HEK293 (cell line): ENCODE measurements around the gene APOBEC4.

Source experiments
- CTCF ChIA-PET: fragments of 350-600 bp; formaldehyde crosslinking; extraction: SDS; loops from one replicate; lab custom pipeline; 2021; ENCODE audit warnings: antibody characterized with exemption; lab: Yijun Ruan, JAX
- POLR2A ChIA-PET: fragments of 300-600 bp; formaldehyde crosslinking; extraction: SDS; loops from one replicate; lab custom pipeline; 2020; ENCODE audit warnings: antibody characterized with exemption, inconsistent platforms; lab: Yijun Ruan, JAX
- H3K27ac ChIP-seq: fragments of 200-500 bp; sonication (Bioruptor generic); 2 replicates; pipeline ENCODE4 v1.5.1; 2014; ENCODE audit warnings: low read depth, low read length, control low read depth, inconsistent platforms; ENCODE audit errors: extremely low read depth
- H3K36me3 ChIP-seq, 2 experiments: fragments of 200-500 bp in 1 of 2; sonication (Bioruptor generic) in 1 of 2; 1 replicate in 1 of 2; 2 replicates in 1 of 2; pipeline ENCODE4 v1.5.1; 2014 to 2017; ENCODE audit warnings: inconsistent platforms in 2 of 2, low read length in 2 of 2; ENCODE audit not compliant: control insufficient read depth in 2 of 2, insufficient read depth in 1 of 2
- H3K4me1 ChIP-seq: fragments of 200-500 bp; sonication (Bioruptor generic); 2 replicates; pipeline ENCODE4 v1.5.1; 2014; ENCODE audit warnings: mild to moderate bottlenecking, low read length, inconsistent platforms; ENCODE audit not compliant: control insufficient read depth, insufficient read depth
- H3K4me3 ChIP-seq: 2 replicates; pipeline ENCODE4 v1.5.1; 2011; ENCODE audit warnings: low read depth, mild to moderate bottlenecking, control low read depth, low read length, moderate library complexity
- H3K9me3 ChIP-seq: fragments of 200-500 bp; sonication (Bioruptor generic); 2 replicates; pipeline ENCODE4 v1.5.1; 2014; ENCODE audit warnings: low read depth, low read length, inconsistent platforms; ENCODE audit not compliant: control insufficient read depth, insufficient read depth
- BCL11A ChIP-seq: fragments of 450-650 bp; formaldehyde crosslinking; IDR thresholded peaks from 2 replicates; pipeline ENCODE4 v1.5.1; 2016; ENCODE audit warnings: low read depth, missing biosample characterization, missing genetic modification characterization
- EGR2 ChIP-seq: fragments of 450-650 bp; formaldehyde crosslinking; IDR thresholded peaks from 2 replicates; pipeline ENCODE4 v1.5.1; 2016; ENCODE audit warnings: low read depth, missing biosample characterization, missing genetic modification characterization
- GLI4 ChIP-seq: fragments of 450-650 bp; formaldehyde crosslinking; IDR thresholded peaks from 2 replicates; pipeline ENCODE4 v1.5.1; 2016; ENCODE audit warnings: missing biosample characterization, missing genetic modification characterization
- HOXC10 ChIP-seq: sonication (generic); formaldehyde crosslinking; IDR thresholded peaks from 2 replicates; pipeline ENCODE4 v1.8.1; 2023; ENCODE audit warnings: mild to moderate bottlenecking, missing genetic modification reagents
- SP3 ChIP-seq: fragments of 450-650 bp; formaldehyde crosslinking; IDR thresholded peaks from 2 replicates; pipeline ENCODE4 v1.5.1; 2016; ENCODE audit warnings: missing biosample characterization, missing genetic modification characterization
- SP7 ChIP-seq: fragments of 450-650 bp; formaldehyde crosslinking; IDR thresholded peaks from 2 replicates; pipeline ENCODE4 v1.5.1; 2016; ENCODE audit warnings: missing biosample characterization, missing genetic modification characterization
- WT1 ChIP-seq: fragments of 450-650 bp; formaldehyde crosslinking; IDR thresholded peaks from 2 replicates; pipeline ENCODE4 v1.5.1; 2016; ENCODE audit warnings: missing biosample characterization, missing genetic modification characterization
- ZBTB20 ChIP-seq: fragments of 450-650 bp; formaldehyde crosslinking; IDR thresholded peaks from 2 replicates; pipeline ENCODE4 v1.5.1; 2016; ENCODE audit warnings: missing biosample characterization, missing genetic modification characterization
- ZEB2 ChIP-seq: fragments of 450-650 bp; formaldehyde crosslinking; IDR thresholded peaks from 2 replicates; pipeline ENCODE4 v1.5.1; 2016; ENCODE audit warnings: missing biosample characterization, missing genetic modification characterization
- ZIC2 ChIP-seq: fragments of 450-650 bp; formaldehyde crosslinking; IDR thresholded peaks from 2 replicates; pipeline ENCODE4 v1.5.1; 2016; ENCODE audit warnings: missing biosample characterization, missing genetic modification characterization
- ZNF10 ChIP-seq: fragments of 450-650 bp; formaldehyde crosslinking; IDR thresholded peaks from 2 replicates; pipeline ENCODE4 v1.5.1; 2017; ENCODE audit warnings: missing biosample characterization, missing genetic modification characterization
- ZNF121 ChIP-seq: fragments of 450-650 bp; formaldehyde crosslinking; IDR thresholded peaks from 2 replicates; pipeline ENCODE4 v1.5.1; 2016; ENCODE audit warnings: missing biosample characterization, missing genetic modification characterization
- ZNF138 ChIP-seq: fragments of 450-650 bp; formaldehyde crosslinking; IDR thresholded peaks from 2 replicates; pipeline ENCODE4 v1.5.1; 2016; ENCODE audit warnings: missing biosample characterization, missing genetic modification characterization, borderline replicate concordance
- ZNF2 ChIP-seq: fragments of 450-650 bp; formaldehyde crosslinking; IDR thresholded peaks from 2 replicates; pipeline ENCODE4 v1.5.1; 2016; ENCODE audit warnings: missing biosample characterization, missing genetic modification characterization
- ZNF23 ChIP-seq: fragments of 450-650 bp; formaldehyde crosslinking; IDR thresholded peaks from 2 replicates; pipeline ENCODE4 v1.5.1; 2016; ENCODE audit warnings: missing biosample characterization, missing genetic modification characterization, borderline replicate concordance
- ZNF24 ChIP-seq: fragments of 450-650 bp; formaldehyde crosslinking; IDR thresholded peaks from 2 replicates; pipeline ENCODE4 v1.5.1; 2016; ENCODE audit warnings: missing biosample characterization, missing genetic modification characterization
- ZNF341 ChIP-seq: fragments of 450-650 bp; formaldehyde crosslinking; IDR thresholded peaks from 2 replicates; pipeline ENCODE4; 2016; ENCODE audit warnings: low read depth, missing biosample characterization, missing genetic modification characterization
- ZNF366 ChIP-seq: fragments of 450-650 bp; formaldehyde crosslinking; conservative IDR thresholded peaks from 2 replicates; pipeline ENCODE4 v1.5.1; 2016; ENCODE audit warnings: missing biosample characterization, missing genetic modification characterization
- ZNF423 ChIP-seq: fragments of 450-650 bp; formaldehyde crosslinking; IDR thresholded peaks from 2 replicates; pipeline ENCODE4 v1.5.1; 2016; ENCODE audit warnings: missing biosample characterization, missing genetic modification characterization
- ZNF561 ChIP-seq: fragments of 450-650 bp; IDR thresholded peaks from 2 replicates; pipeline ENCODE4 v1.5.1; 2018; ENCODE audit warnings: missing biosample characterization, missing genetic modification characterization, borderline replicate concordance
- ZNF596 ChIP-seq: fragments of 450-650 bp; IDR thresholded peaks from 2 replicates; pipeline ENCODE4 v1.5.0; 2018; ENCODE audit warnings: missing biosample characterization, mild to moderate bottlenecking, missing genetic modification characterization, moderate library complexity
- ZNF623 ChIP-seq: fragments of 450-650 bp; formaldehyde crosslinking; IDR thresholded peaks from 2 replicates; pipeline ENCODE4 v1.5.1; 2016; ENCODE audit warnings: missing biosample characterization, missing genetic modification characterization
- ZNF629 ChIP-seq: fragments of 450-650 bp; formaldehyde crosslinking; IDR thresholded peaks from 2 replicates; pipeline ENCODE4 v1.5.1; 2017; ENCODE audit warnings: missing biosample characterization, missing genetic modification characterization
- ZNF664 ChIP-seq: fragments of 450-650 bp; formaldehyde crosslinking; IDR thresholded peaks from 2 replicates; pipeline ENCODE4 v1.5.1; 2016; ENCODE audit warnings: missing biosample characterization, missing genetic modification characterization
- ZNF677 ChIP-seq: fragments of 450-650 bp; IDR thresholded peaks from 2 replicates; pipeline ENCODE4 v1.5.0; 2018; ENCODE audit warnings: missing biosample characterization, mild to moderate bottlenecking, missing genetic modification characterization, moderate library complexity
- ZNF785 ChIP-seq: fragments of 450-650 bp; formaldehyde crosslinking; IDR thresholded peaks from 2 replicates; pipeline ENCODE4 v1.5.1; 2016; ENCODE audit warnings: missing biosample characterization, missing genetic modification characterization
- ZXDB ChIP-seq: fragments of 450-650 bp; formaldehyde crosslinking; IDR thresholded peaks from 2 replicates; pipeline ENCODE4 v1.5.1; 2016; ENCODE audit warnings: missing biosample characterization, missing genetic modification characterization
- TF ChIP-seq, protein P1 (sequence below): fragments of 450-650 bp; formaldehyde crosslinking; IDR thresholded peaks from 2 replicates; pipeline ENCODE4 v1.5.1; 2016; ENCODE audit warnings: missing biosample characterization, missing genetic modification characterization
- TF ChIP-seq, protein P2 (sequence below): fragments of 450-650 bp; formaldehyde crosslinking; IDR thresholded peaks from 2 replicates; pipeline ENCODE4 v1.5.1; 2016; ENCODE audit warnings: missing biosample characterization, missing genetic modification characterization
- TF ChIP-seq, protein P3 (sequence below): fragments of 450-650 bp; formaldehyde crosslinking; IDR thresholded peaks from 2 replicates; pipeline ENCODE4 v1.5.1; 2016; ENCODE audit warnings: missing biosample characterization, missing genetic modification characterization
- TF ChIP-seq, protein P4 (sequence below): fragments of 450-650 bp; formaldehyde crosslinking; IDR thresholded peaks from 2 replicates; pipeline ENCODE4 v1.5.1; 2016; ENCODE audit warnings: missing biosample characterization, missing genetic modification characterization

Gene APOBEC4

DNA sequence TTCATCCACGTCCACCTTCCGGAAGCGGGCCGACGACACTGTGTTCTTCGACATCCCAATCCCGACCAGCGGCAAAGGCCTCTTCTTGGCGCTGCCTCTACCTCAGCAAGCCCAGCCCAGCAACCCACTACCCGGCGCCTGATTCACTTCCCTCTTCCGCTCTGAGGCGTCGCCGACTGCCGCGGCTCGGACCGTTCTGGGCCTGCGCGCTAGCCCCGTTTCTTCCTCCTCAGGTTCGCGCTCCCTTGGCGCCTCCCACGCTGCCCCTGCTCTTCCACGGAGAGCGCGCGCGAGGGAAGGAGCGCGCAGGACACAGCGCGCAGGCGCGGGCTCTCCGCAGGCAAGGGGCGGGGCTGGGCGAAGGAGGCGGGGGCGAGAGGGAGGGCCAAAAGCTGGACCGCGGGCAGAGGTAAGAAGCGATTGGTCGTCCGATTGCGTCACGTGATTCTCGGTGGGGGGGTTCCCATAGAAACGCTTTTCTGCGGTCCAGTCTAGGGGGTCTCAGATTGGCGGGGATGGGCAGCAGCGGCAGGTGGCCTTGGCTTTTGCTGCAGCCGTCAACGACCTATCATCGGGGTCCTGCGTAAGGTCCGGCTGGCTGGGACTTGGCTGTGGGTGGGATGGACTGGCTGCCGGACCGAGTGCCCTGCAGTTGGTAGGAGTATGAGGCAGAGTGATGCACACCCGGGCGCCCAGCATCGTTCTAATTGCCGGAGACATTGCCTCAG lies 17.3 kb downstream of the APOBEC4 start, which contains the start of gene ARPC5:
ARPC5 (minus strand) TSS at position 178 of the 728 bp plus-strand sequence; CDS start at position 54, 124 bp downstream.
- ChIA-PET POLR2A (interaction anchor here (0.6 to 1.5 kb wide), 2 partner anchors 416 to 463 kb away, joined by 4 read pairs; partner anchors contain the start of gene TSEN15), CTCF (interaction anchor here (0.7 kb wide), 1 partner anchor 509 kb away, joined by 3 read pairs; no protein-coding TSS in a partner anchor)
- Histone ChIP-seq H3K4me3 (peak within 1 kb of the TSS; percentile 96), H3K4me1 (peaks cover 14% of the 10 kb centered on the region; the same call in 1 of the 2 replicates), H3K27ac (peak within 1 kb of the TSS; percentile 59), H3K9me3 (no peaks in the 10 kb centered on the region), H3K36me3 (peaks cover 0 to 5% of the 10 kb centered on the region in 2 experiments; a peak in 1 of 3 replicates)
- peak; percentile 91 for TF ChIP-seq ZNF10 (tag by site-specific recombination)
- TF ChIP-seq WT1 (tag by site-specific recombination), result 0 out of 2 replicates have a peak, but pooled peaks have one; percentile 9
- TF ChIP-seq ZNF664 (tag by site-specific recombination), result no peak
- TF ChIP-seq ZNF138 (tag by site-specific recombination), result no peak
- peak; percentile 87 for TF ChIP-seq ZNF366 (tag by site-specific recombination)
- TF ChIP-seq GLI4, result no peak
- TF ChIP-seq ZNF623 (tag by site-specific recombination), result 0 out of 2 replicates have a peak, but pooled peaks have one; percentile 11
- peak; percentile 25; the same call in 1 of the 2 replicates for TF ChIP-seq ZNF629
- peak; percentile 98 for TF ChIP-seq ZXDB
- TF ChIP-seq SP3 (tag by site-specific recombination), result peak; percentile 70
- TF ChIP-seq, protein P1, sequence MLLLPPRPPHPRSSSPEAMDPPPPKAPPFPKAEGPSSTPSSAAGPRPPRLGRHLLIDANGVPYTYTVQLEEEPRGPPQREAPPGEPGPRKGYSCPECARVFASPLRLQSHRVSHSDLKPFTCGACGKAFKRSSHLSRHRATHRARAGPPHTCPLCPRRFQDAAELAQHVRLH (tag by site-specific recombination), result peak; percentile 85
- peak; percentile 67; the same call in 1 of the 2 replicates for TF ChIP-seq ZNF596
- no peak for TF ChIP-seq ZNF23
- TF ChIP-seq, protein P2, sequence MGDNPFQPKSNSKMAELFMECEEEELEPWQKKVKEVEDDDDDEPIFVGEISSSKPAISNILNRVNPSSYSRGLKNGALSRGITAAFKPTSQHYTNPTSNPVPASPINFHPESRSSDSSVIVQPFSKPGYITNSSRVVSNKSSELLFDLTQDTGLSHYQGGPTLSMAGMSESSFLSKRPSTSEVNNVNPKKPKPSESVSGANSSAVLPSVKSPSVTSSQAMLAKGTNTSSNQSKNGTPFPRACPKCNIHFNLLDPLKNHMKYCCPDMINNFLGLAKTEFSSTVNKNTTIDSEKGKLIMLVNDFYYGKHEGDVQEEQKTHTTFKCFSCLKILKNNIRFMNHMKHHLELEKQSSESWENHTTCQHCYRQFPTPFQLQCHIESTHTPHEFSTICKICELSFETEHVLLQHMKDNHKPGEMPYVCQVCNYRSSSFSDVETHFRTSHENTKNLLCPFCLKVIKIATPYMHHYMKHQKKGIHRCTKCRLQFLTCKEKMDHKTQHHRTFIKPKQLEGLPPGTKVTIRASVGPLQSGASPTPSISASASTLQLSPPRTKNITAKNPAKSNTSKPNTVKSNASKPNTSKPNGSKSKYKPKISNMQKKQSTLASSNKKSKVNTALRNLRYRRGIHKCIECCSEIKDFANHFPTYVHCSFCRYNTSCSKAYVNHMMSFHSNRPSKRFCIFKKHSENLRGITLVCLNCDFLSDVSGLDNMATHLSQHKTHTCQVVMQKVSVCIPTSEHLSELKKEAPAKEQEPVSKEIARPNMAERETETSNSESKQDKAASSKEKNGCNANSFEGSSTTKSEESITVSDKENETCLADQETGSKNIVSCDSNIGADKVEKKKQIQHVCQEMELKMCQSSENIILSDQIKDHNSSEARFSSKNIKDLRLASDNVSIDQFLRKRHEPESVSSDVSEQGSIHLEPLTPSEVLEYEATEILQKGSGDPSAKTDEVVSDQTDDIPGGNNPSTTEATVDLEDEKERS (tag by site-specific recombination), result no peak
- peak; percentile 47; the same call in 1 of the 2 replicates for TF ChIP-seq ZNF561
- TF ChIP-seq HOXC10 (CRISPR knock-in tag), result no peak
- TF ChIP-seq ZNF2 (tag by site-specific recombination), result peak; percentile 86
- peak; percentile 77 for TF ChIP-seq ZNF341 (tag by site-specific recombination)
- peak; percentile 94; the same call in 1 of the 2 replicates for TF ChIP-seq ZNF785 (tag by site-specific recombination)
- no peak for TF ChIP-seq ZNF677 (tag by site-specific recombination)
- TF ChIP-seq ZIC2 (tag by site-specific recombination), result peak; percentile 90; the same call in 1 of the 2 replicates
- TF ChIP-seq ZNF24 (tag by site-specific recombination), result peak; percentile 84
- peak; percentile 54; the same call in 1 of the 2 replicates for TF ChIP-seq BCL11A
- no peak; the same call in 1 of the 2 replicates for TF ChIP-seq ZNF423 (tag by site-specific recombination)
- TF ChIP-seq SP7 (tag by site-specific recombination), result no peak; the same call in 1 of the 2 replicates
- TF ChIP-seq, protein P3, sequence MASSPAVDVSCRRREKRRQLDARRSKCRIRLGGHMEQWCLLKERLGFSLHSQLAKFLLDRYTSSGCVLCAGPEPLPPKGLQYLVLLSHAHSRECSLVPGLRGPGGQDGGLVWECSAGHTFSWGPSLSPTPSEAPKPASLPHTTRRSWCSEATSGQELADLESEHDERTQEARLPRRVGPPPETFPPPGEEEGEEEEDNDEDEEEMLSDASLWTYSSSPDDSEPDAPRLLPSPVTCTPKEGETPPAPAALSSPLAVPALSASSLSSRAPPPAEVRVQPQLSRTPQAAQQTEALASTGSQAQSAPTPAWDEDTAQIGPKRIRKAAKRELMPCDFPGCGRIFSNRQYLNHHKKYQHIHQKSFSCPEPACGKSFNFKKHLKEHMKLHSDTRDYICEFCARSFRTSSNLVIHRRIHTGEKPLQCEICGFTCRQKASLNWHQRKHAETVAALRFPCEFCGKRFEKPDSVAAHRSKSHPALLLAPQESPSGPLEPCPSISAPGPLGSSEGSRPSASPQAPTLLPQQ (tag by site-specific recombination), result peak; percentile 63
- peak; percentile 60 for TF ChIP-seq ZEB2
- peak; percentile 75; the same call in 1 of the 2 replicates for TF ChIP-seq EGR2
- no peak for TF ChIP-seq ZNF121
- peak; percentile 38; the same call in 1 of the 2 replicates for TF ChIP-seq ZBTB20 (tag by site-specific recombination)
- TF ChIP-seq, protein P4, sequence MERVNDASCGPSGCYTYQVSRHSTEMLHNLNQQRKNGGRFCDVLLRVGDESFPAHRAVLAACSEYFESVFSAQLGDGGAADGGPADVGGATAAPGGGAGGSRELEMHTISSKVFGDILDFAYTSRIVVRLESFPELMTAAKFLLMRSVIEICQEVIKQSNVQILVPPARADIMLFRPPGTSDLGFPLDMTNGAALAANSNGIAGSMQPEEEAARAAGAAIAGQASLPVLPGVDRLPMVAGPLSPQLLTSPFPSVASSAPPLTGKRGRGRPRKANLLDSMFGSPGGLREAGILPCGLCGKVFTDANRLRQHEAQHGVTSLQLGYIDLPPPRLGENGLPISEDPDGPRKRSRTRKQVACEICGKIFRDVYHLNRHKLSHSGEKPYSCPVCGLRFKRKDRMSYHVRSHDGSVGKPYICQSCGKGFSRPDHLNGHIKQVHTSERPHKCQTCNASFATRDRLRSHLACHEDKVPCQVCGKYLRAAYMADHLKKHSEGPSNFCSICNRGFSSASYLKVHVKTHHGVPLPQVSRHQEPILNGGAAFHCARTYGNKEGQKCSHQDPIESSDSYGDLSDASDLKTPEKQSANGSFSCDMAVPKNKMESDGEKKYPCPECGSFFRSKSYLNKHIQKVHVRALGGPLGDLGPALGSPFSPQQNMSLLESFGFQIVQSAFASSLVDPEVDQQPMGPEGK (tag by site-specific recombination), result peak; percentile 92
